ENCODE measurements around the gene CHID1. TPM values are rescaled to one million over a fixed set of nuclear protein-coding genes. Genes with fewer than 3 reads are reported as not detected.

The CHID1 gene
- polyA plus RNA-seq, 3 donors, result 100.0 to 125 (median 113) TPM

GRCh38 chr11:833849-834311 lies 76.7 kb downstream of the CHID1 start:
- no peak for DNase-seq (ENCODE audit: extremely low read depth in 1 of 11, low read depth in 9 of 11, low spot score in 4 of 11)

GRCh38 chr11:833114-833791 lies 77.4 kb downstream of the CHID1 start:
- no peak for DNase-seq (ENCODE audit: extremely low read depth in 1 of 11, low read depth in 9 of 11, low spot score in 4 of 11)

GRCh38 chr11:832529-833113 lies 78.0 kb downstream of the CHID1 start, which contains the start of gene CD151:
CD151 (plus strand) TSS chr11:832952; CDS start chr11:836070, 3,118 bp downstream.
- DNase-seq (ENCODE audit: extremely low read depth in 1 of 11, low read depth in 9 of 11, low spot score in 4 of 11), result no peak

- no peak for DNase-seq (ENCODE audit: extremely low read depth in 1 of 11, low read depth in 9 of 11, low spot score in 4 of 11)
Observed at GRCh38 chr11:831961-832528, 78.6 kb downstream of the CHID1 start.

GRCh38 chr11:831118-831864 lies 79.3 kb downstream of the CHID1 start:
- DNase-seq (ENCODE audit: extremely low read depth in 1 of 11, low read depth in 9 of 11, low spot score in 4 of 11), result no peak

- DNase-seq (ENCODE audit: extremely low read depth in 1 of 11, low read depth in 9 of 11, low spot score in 4 of 11), result no peak
Observed at GRCh38 chr11:830295-831117, 80.1 kb downstream of the CHID1 start.

GRCh38 chr11:829847-830294 lies 80.7 kb downstream of the CHID1 start:
- DNase-seq (ENCODE audit: extremely low read depth in 1 of 11, low read depth in 9 of 11, low spot score in 4 of 11), result no peak

- DNase-seq (ENCODE audit: extremely low read depth in 1 of 11, low read depth in 9 of 11, low spot score in 4 of 11), result no peak
Observed at GRCh38 chr11:829176-829846, 81.3 kb downstream of the CHID1 start.

GRCh38 chr11:828506-829175 lies 82.0 kb downstream of the CHID1 start:
- DNase-seq (ENCODE audit: extremely low read depth in 1 of 11, low read depth in 9 of 11, low spot score in 4 of 11), result no peak

GRCh38 chr11:827897-828192 lies 82.8 kb downstream of the CHID1 start, which contains the start of gene CRACR2B:
CRACR2B (plus strand) TSS chr11:827919; CDS start chr11:828608, 689 bp downstream.
- DNase-seq (ENCODE audit: extremely low read depth in 1 of 11, low read depth in 9 of 11, low spot score in 4 of 11), result no peak

- DNase-seq (ENCODE audit: extremely low read depth in 1 of 11, low read depth in 9 of 11, low spot score in 4 of 11), result no peak
Observed at GRCh38 chr11:827146-827896, 83.3 kb downstream of the CHID1 start.

GRCh38 chr11:826836-827145 lies 83.8 kb downstream of the CHID1 start:
- DNase-seq (ENCODE audit: extremely low read depth in 1 of 11, low read depth in 9 of 11, low spot score in 4 of 11), result no peak

GRCh38 chr11:826227-826621 lies 84.4 kb downstream of the CHID1 start:
- DNase-seq (ENCODE audit: extremely low read depth in 1 of 11, low read depth in 9 of 11, low spot score in 4 of 11), result no peak

GRCh38 chr11:825366-826226 lies 85.0 kb downstream of the CHID1 start:
- DNase-seq (ENCODE audit: extremely low read depth in 1 of 11, low read depth in 9 of 11, low spot score in 4 of 11), result no peak

- DNase-seq (ENCODE audit: extremely low read depth in 1 of 11, low read depth in 9 of 11, low spot score in 4 of 11), result no peak
Observed at GRCh38 chr11:824942-825341, 85.7 kb downstream of the CHID1 start.

GRCh38 chr11:824292-824880 lies 86.2 kb downstream of the CHID1 start:
- no peak for DNase-seq (ENCODE audit: extremely low read depth in 1 of 11, low read depth in 9 of 11, low spot score in 4 of 11)
